K562 treated with DMSO at 1 percent for 24 hours (cell line): Measurements from ENCODE around the gene DRD1. TPM values are rescaled to one million over a fixed set of nuclear protein-coding genes. Genes with fewer than 3 reads are reported as not detected.

Source experiments
- total RNA-seq: library from RNA; unstranded; fragments of 300-600 nt; gene quantifications from 2 replicates; pipeline ENCODE4 v1.2.3, GENCODE V29; 2022; ENCODE audit warnings: low read depth; ENCODE audit not compliant: insufficient read depth

The DRD1 gene
- not detected in 2 replicates for total RNA-seq

DNA sequence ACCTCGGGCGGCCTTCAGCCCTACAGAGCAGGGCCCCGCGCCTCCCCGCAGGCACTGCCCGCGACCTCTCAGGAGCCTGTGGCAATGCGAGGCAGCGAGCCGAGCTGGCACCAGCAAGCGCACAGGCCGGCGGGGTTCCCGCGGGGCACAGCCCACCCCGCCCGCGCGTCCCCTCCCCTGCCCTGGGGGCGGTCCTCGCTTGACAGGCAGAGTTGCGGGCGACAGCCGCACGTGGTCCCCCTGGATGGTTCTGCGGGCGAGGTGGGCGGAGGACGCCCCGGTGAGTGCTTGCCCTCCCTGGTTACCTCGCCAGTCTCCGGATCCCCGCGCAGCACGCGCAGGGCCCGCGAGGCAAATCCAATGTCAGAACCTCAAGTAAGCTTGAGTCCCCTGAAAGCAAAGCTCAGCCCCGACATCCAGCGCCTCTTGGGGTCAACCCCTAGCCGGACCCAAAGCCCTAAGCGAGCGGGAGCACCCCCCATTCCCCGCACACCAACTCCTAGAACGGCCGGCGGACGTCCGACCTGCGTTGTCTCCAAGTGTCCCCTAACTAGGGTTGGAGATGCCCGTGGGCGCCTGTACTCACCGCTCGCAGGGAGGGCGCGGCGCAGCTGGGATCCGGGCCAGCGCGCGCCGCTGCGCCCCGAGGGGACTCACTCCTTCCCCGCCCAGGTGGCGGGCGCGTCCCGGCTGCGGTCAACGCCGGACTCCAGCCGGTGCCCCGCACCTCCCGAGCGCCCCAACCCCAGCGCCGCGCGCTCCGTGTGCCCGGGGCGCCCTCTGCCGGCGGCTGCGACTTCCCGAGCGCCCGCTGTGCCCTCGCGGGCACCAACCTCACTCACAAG is at the start of gene DRD1:
TSS of gene DRD1 (minus strand) at position 123 of the 845 bp plus-strand sequence. CDS start 1,083 bp downstream, outside the sequence.

GRCh38 chr5:175478384-175479124 is 34.6 kb upstream of the DRD1 start, which contains the start of gene SFXN1:
TSS of gene SFXN1 (plus strand) at chr5:175478560. CDS start at chr5:175492104, 13,544 bp downstream.

Other genes with a start within 250 kb of the DRD1 start
- gene SFXN1, start 34.4 kb upstream of the DRD1 start, total RNA-seq = 81.7 and 83.5 TPM in 2 replicates
- gene HRH2, start 213.9 kb upstream of the DRD1 start, total RNA-seq = not detected in 2 replicates